GM12891 (cell line): ENCODE measurements around the gene DSP.

Experiments used
- POLR2A ChIP-seq: IDR thresholded peaks from 2 replicates; pipeline ENCODE4 v1.6.1; 2011; ENCODE audit warnings: low read depth, low read length, control low read depth
- POLR2AphosphoS5 ChIP-seq: IDR thresholded peaks from 2 replicates; pipeline ENCODE4 v1.6.1; 2011; ENCODE audit warnings: low read depth, low read length, control low read depth

- no peak for TF ChIP-seq POLR2A
- TF ChIP-seq POLR2AphosphoS5: no peak
Observed at GRCh38 chr6:7574500-7574899, 33.0 kb downstream of the DSP start.
